SU-DHL-6 (cell line): ENCODE measurements around the gene AAR2.

Experiments
- H2AFZ ChIP-seq: fragments of 200-600 bp; sonication (generic); 2 replicates; pipeline ENCODE4 v1.6.1; 2014; ENCODE audit warnings: low read depth, mild to moderate bottlenecking, moderate library complexity, mixed read lengths, antibody characterized with exemption, low read length; ENCODE audit not compliant: severe bottlenecking
- H3F3A ChIP-seq: fragments of 200-600 bp; shearing (Covaris generic); 2 replicates; pipeline ENCODE4 v1.6.0; 2016; ENCODE audit warnings: antibody characterized with exemption, mild to moderate bottlenecking; ENCODE audit not compliant: insufficient read depth
- H3K27ac ChIP-seq: fragments of 200-600 bp; sonication (generic); 2 replicates; pipeline ENCODE4 v1.5.1; 2016; ENCODE audit warnings: low read depth, mild to moderate bottlenecking, low read length, moderate library complexity, mixed read lengths
- H3K27me3 ChIP-seq: fragments of 200-600 bp; sonication (generic), shearing (Covaris generic); 2 replicates; pipeline ENCODE4 v1.6.0; 2014; ENCODE audit warnings: mild to moderate bottlenecking, low read length
- H3K36me3 ChIP-seq: fragments of 200-600 bp; sonication (generic); 2 replicates; pipeline ENCODE4 v1.6.1; 2014; ENCODE audit warnings: mild to moderate bottlenecking, low read length, mixed read lengths
- H3K4me2 ChIP-seq: fragments of 300-600, 200-600 bp; shearing (Covaris generic), sonication (generic); 2 replicates; pipeline ENCODE4 v1.6.0; 2014; ENCODE audit warnings: low read length, low read depth, mild to moderate bottlenecking; ENCODE audit not compliant: poor library complexity, severe bottlenecking
- H3K4me3 ChIP-seq: fragments of 200-600 bp; sonication (generic); 2 replicates; pipeline ENCODE4 v1.5.1; 2014; ENCODE audit warnings: antibody characterized with exemption, low read length, mild to moderate bottlenecking, mixed read lengths; ENCODE audit not compliant: insufficient read depth, poor library complexity, severe bottlenecking
- H3K79me2 ChIP-seq: fragments of 200-600 bp; sonication (generic); 2 replicates; pipeline ENCODE4 v1.6.1; 2014; ENCODE audit warnings: mild to moderate bottlenecking, low read length, moderate library complexity; ENCODE audit not compliant: insufficient read depth
- H3K9ac ChIP-seq: fragments of 200-600 bp; sonication (generic); 2 replicates; pipeline ENCODE4 v1.7.0; 2014; ENCODE audit warnings: mild to moderate bottlenecking, low read length
- H3K9me2 ChIP-seq: fragments of 200-600 bp; sonication (generic); replicated peaks from 2 replicates; pipeline ENCODE4 v1.6.1; 2014; ENCODE audit warnings: low read length; ENCODE audit not compliant: insufficient read depth
- H3K9me3 ChIP-seq: fragments of 200-600 bp; sonication (generic); 2 replicates; pipeline ENCODE4 v1.6.1; 2014; ENCODE audit warnings: low read length, mixed read lengths; ENCODE audit not compliant: insufficient read depth
- H4K20me1 ChIP-seq: fragments of 200-600 bp; sonication (generic); 2 replicates; pipeline ENCODE4 v1.6.1; 2014; ENCODE audit warnings: low read depth, mild to moderate bottlenecking, antibody characterized with exemption, low read length, moderate library complexity, mixed read lengths
- EZH2phosphoT487 ChIP-seq: fragments of 200-600 bp; sonication (generic), shearing (Covaris generic); conservative IDR thresholded peaks from 2 replicates; pipeline ENCODE4 v1.6.1; 2018; ENCODE audit warnings: mild to moderate bottlenecking, antibody characterized with exemption, low read length, moderate library complexity, mixed read lengths
- TF ChIP-seq, protein P1 (sequence below): fragments of 200-600 bp; sonication (generic); IDR thresholded peaks from one replicate; pipeline ENCODE4 v1.5.1; 2017; ENCODE audit warnings: antibody characterized with exemption, mild to moderate bottlenecking, low read length, moderate library complexity; ENCODE audit not compliant: insufficient read depth, poor library complexity, severe bottlenecking

AAR2 gene

DNA sequence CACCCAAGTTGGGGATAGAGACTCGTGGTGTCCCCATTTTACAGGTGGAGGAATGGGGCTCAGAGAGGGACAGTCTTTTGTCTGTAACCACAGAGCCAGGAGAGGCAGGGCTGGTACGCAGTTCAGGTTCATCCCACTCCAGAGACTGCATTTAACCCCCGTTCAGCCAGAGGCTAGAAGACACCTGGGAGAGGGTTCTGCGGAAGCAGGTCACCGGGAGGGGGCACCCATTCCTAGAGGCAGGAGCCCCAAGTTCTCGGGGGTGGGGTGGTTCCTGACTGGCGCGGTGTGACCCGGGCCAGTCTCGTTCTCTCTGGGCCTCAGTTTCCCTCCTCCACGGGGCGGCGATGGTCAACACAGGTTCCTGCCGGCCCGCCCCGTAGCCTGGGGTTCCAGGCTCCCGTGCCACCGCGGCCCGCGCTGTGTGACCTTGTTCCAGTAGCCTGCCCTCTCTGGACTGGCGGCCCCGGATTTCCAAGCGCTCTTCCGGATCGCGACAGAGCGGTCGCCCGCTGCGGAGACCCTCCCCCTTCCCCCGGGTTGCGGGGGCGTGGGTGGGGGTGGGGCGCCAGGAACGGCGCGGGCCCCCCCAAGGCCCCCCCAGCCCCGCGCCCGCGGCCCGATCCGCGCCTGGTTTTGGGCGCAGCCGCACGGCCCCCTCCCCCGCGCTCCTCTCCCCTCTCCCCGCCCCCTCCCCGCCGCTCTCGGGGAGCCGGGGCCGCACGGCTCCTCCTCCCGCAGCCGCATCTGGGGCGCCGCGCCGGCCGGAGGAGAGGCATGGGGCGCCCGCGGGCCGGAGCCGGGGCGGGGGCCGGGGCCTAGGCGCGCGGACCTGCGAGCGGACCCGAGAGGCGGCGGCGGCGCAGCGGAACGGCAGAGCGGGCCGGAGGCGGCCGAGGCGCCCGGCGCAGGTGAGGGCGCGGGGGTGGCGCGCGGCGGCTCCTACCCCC lies 69.6 kb downstream of the AAR2 start, which contains the start of gene DLGAP4:
TSS of gene DLGAP4 (plus strand) at position 738 of the 950 bp plus-strand sequence. CDS start 125,379 bp downstream, outside the sequence.
- H3K9ac ChIP-seq, result no peak within 1 kb of the TSS
- no peak within 1 kb of the TSS for H3K4me3 ChIP-seq

More for the DNA sequence above, 69.6 kb downstream of the AAR2 start, which contains the start of gene DLGAP4:
- TF ChIP-seq, protein P1, sequence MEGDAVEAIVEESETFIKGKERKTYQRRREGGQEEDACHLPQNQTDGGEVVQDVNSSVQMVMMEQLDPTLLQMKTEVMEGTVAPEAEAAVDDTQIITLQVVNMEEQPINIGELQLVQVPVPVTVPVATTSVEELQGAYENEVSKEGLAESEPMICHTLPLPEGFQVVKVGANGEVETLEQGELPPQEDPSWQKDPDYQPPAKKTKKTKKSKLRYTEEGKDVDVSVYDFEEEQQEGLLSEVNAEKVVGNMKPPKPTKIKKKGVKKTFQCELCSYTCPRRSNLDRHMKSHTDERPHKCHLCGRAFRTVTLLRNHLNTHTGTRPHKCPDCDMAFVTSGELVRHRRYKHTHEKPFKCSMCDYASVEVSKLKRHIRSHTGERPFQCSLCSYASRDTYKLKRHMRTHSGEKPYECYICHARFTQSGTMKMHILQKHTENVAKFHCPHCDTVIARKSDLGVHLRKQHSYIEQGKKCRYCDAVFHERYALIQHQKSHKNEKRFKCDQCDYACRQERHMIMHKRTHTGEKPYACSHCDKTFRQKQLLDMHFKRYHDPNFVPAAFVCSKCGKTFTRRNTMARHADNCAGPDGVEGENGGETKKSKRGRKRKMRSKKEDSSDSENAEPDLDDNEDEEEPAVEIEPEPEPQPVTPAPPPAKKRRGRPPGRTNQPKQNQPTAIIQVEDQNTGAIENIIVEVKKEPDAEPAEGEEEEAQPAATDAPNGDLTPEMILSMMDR, result no peak
- TF ChIP-seq EZH2phosphoT487, result no peak
- no peak within 1 kb of the TSS for H3K27ac ChIP-seq
- no peaks in the 10 kb centered on the region for H4K20me1 ChIP-seq
- H3K4me2 ChIP-seq, result no peak within 1 kb of the TSS
- H3F3A ChIP-seq, result no peaks in the 10 kb centered on the region
- no peaks in the 10 kb centered on the region for H3K27me3 ChIP-seq
- no peaks in the 10 kb centered on the region for H3K9me3 ChIP-seq
- no peaks in the 10 kb centered on the region for H3K9me2 ChIP-seq
- no peak within 1 kb of the TSS for H2AFZ ChIP-seq
- no peaks in the 10 kb centered on the region for H3K36me3 ChIP-seq
- H3K79me2 ChIP-seq, result no peaks in the 10 kb centered on the region
